Measurements from ENCODE around the gene NDUFAF2.
"Not testable (repeated sequence)": the region's sequence is repeated elsewhere in the genome, so short reads cannot be mapped to it uniquely, and the experiment has no call there.

NDUFAF2 gene

DNA sequence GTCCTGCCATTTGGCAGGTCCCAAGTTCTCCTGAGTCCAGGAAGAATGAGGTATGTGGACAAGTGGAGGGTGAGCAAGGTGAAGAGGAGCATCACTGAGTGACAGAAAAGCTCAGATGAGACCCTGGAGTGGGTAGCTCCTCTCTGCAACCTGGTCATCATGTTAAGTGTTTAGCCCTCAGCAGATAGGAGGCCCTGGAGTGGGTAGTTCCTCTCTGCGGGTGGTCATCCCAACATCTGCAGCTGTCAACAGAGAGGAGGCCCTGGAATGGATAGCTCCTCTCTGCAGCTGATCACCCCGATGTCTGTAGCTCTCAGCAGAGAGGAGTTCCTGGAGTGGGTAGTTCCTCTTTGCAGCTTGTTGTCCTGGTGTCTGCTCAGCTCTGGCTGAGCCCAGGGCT lies 48.4 kb downstream of the NDUFAF2 start:
- DNase-seq (ENCODE audit: low read depth in 2 of 2) = no peak

DNA sequence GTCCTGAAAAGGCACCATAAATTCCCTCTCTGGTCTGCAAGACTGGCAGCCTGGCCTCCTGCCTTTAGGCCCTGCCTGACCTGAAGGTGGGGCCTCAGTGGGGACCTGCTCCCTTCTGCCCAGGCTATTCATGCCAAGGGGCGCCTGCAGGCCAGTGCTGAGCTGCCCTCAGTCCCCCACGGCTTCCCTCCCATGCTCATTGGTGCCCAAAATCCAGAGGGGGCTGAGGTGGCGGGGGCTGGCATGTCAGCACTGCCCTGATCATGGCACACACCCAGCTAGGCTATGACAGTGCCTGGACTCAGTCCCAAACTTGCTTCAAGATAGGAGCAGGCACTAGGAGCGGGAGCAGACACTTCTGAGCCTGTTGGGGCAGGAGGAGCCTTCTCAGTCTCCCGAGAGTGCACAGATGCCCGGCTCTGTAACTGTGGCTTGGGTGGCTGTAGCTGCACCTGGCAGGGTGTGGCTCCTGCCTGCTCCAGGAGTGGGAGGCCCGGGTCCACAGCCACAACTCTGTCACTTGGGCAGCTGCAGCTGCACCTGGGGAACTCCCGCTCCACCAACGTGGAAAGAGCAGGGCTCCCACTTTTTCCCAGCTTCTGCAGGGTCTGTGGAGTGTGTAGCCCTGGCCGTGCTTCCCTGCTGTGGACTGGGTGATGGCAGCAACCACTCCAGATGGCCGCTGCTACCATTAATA lies 49.0 kb downstream of the NDUFAF2 start:
- DNase-seq (ENCODE audit: low read depth in 2 of 2) = no peak

DNA sequence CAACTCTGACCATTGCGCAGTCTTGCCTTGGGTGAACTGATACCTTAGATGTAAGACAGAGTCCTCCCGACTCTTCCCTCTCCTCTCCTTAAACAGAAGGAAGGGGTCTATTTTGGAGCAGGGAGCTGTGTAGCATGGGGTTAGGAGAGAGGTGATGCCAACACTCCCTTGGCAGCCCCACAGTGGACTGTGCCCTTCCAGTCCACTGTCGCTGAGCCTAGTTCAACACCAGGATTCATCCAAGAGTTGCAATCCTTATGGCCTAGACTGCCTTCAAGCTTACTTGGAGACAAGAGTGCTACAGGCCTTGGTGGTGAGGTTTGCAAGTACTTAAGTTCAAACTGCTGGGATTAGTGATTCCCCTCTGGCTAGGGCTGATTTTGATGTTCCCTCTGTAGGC lies 51.4 kb downstream of the NDUFAF2 start:
- no peak for DNase-seq (ENCODE audit: low read depth in 2 of 2)

DNA sequence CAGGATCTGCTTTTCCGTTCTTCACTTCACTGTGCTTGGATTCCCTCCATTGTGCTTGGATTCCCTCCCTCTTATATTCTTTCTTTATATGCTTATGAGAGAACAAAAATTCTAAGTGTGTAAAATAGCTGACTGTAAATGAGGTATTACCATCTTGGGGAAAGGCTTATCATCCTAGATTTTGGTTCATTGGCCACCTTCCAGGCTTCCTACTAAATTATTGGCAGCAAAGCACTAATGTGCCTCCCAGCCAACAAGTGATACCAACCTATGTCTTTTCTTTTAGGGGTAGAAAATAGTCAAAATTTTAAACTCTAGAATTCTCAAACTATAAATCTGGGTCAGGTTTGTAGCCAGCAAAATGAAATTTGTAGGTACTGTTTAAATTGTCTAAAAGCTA lies 52.7 kb downstream of the NDUFAF2 start:
- DNase-seq (ENCODE audit: low read depth in 2 of 2) = no peak

DNA sequence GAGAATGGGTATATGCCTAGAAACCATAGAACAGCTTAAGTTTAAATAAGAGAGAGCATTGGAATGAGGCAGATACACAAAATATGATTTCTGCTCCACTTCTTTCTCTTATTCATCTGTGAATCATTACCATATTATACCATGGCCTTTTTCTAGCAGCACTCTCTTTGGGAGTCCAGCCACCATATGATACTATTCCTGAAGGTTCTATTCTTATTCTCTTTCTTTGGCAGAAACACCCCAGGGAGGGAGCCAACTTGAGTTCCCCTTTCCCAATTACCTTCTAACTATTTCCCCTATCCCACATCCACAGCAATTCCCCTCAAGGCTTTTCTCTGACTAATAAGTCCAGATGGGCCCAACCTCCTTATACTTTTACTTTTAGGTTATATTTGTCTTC lies 55.9 kb downstream of the NDUFAF2 start:
- no peak for DNase-seq (ENCODE audit: low read depth in 2 of 2)

DNA sequence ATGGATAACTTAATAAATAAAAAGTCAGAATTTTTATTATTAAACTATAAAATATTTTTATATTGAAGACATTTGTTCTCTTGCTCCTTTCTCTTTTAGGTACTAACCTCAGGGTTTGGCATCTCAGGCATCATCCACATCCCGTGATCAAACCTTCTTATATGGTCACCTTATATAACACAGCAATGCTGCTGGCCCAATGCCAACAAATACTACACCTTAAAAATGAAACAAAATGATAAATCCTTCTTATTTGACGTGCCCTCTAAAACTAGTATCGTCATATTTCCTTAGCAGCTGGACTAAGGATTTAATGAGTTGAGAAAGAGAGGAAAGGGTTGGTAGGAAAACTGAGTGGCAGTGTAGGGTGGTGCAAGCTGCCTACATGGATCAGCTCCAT lies 56.6 kb downstream of the NDUFAF2 start:
- no peak for DNase-seq (ENCODE audit: low read depth in 2 of 2)

DNA sequence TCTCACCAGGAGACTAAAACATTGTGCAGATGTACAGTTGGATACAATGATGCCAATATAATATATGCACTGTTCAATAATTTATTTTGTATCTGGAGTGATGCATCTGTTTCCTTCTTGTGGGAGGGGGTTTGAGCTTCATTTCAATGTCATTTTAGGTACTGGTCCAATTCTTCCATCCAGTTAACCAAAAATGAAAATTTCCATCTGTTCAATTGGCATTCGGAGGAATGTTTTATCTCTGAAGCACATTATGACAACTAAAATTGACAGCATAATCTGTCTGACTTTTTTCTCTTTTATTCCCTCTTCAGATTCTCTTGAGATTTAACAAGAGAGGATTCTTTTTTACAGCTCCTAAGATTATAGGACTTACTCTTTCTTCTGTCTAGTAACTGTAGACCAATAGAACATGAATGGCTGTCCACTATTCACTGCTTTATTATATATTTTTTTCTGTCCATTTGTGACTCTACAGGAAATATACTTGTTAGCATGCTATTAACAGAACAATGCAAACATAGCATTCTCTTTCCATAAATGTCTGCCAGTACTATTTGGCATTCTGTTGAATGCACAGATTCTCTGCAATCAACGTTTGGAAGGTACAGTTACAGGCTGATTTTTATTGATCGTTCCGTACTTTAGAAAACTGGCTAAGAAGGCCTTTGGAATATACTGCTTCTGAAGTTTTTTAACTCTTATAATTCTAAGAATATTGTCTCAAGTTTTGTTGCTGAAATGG lies 57.8 kb downstream of the NDUFAF2 start:
- DNase-seq (ENCODE audit: low read depth in 2 of 2) = no peak

DNA sequence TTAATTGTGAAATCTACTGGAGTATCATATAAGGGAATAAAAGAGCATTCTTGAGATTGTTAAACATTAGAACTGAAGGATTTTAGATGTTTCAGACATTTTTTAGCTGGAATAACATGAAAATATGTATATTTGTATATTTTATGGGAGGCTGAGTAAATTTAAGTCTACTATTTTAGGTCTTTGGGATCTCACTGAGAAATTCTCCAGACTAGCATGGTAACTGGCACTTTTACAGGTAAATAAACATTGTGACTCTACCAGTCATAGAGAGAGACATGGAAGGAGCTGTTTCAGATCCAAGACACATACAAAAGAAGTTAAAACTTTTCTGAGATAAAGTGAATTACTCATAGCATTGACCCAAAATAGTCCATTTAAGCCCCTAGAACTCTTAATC lies 59.4 kb downstream of the NDUFAF2 start:
- DNase-seq (ENCODE audit: low read depth in 2 of 2) = no peak

DNA sequence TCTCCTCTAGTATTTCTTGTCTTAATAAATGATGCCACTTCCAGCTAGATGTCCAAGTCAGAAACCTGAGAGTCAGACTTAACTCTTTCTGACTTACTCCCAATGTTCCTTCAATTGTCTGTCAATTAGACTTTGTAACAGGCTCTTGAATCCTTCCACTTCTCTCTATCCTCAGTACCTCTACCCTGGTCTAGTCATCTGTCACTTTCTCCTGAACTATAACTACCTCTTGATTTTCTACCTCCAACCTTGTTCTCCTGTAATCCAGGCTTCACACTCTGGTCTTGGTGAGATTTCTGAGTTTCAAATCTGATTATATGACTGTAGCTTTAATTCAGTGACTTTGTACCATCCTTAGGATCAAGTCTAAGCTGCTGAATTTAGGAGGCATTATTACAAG lies 64.9 kb downstream of the NDUFAF2 start:
- DNase-seq (ENCODE audit: low read depth in 2 of 2) = no peak

DNA sequence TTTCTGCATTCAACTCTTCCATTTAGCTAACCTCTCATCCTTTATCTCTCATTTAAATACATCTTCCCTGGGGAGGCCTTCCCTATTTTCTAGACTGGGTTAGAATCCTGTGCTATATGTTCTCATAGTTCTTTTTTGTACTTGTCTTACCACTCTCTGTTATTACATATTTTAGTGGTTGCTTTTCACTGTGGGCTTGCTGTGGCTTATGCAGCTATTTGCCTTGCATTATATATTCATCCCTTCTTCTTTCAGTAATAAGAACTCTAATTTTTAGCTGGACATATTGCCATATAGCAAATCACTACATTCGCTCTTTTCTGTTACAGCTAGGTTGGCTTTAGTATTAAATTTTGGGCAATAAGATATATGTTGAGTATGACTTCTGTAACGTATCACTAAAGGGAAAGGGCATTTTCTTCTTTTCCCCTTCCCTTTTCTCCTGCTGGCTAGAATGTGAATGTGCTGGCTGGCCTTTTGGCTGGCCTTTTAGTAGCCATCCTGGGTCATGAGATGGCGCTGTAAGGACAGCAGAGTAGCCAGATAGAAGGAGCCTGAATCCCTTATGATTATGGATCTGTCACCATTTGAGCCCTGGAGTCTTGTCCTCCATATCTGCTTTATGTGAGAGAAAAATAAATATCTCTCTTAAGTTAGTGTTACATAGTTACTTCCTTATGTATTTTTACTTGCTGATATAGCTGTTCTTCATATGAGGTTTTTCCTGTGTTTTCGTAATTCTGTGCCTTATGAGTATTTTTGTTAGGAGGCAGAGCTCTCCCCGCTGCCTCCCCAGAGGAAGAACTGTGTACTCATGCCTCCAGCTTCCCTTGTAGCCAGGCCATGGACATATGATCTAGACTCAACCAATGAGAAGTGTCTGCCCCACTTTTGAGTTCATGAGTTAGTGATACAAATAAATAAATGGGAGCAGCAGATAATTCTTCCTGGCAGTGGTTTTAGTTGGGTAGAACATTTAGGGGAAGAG lies 65.8 kb downstream of the NDUFAF2 start:
- no peak for DNase-seq (ENCODE audit: low read depth in 2 of 2)

DNA sequence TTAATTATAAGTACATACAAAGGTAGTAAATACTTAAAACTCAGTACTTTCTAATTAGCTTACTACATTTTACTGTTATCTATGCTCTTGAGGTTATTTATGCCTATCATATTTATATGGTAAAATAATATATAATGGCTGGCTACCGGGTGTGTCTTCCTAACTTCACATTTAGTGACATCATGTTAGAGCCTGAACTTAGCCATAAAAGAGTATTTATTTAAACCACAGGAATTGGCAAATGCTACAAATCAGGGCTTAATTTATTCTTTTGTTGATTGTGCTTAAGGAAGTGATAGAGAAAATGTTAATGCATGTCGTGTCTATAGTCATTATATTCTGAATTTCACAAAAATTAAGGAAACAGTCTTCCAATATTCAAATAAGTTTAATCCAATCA lies 73.1 kb downstream of the NDUFAF2 start:
- DNase-seq (ENCODE audit: low read depth in 2 of 2) = no peak

DNA sequence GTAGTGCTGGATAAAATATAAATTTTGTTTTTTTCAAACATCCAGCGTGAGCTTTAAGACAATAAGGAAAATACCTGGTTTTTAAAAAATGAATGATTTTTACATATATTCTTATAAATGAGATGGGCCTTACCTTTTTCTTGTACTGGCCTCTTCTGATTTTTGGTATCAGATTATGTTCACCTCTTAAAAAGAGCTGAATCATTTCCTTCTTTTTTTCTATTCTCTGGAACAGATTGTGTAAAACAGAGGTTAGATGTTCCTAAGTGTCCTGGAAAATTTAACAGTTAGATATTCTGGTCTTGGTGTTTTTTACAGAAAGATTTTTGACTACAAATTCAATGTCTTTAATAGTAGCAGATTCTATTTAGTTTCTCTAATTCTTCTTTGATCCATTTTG lies 74.6 kb downstream of the NDUFAF2 start:
- DNase-seq (ENCODE audit: low read depth in 2 of 2) = no peak

DNA sequence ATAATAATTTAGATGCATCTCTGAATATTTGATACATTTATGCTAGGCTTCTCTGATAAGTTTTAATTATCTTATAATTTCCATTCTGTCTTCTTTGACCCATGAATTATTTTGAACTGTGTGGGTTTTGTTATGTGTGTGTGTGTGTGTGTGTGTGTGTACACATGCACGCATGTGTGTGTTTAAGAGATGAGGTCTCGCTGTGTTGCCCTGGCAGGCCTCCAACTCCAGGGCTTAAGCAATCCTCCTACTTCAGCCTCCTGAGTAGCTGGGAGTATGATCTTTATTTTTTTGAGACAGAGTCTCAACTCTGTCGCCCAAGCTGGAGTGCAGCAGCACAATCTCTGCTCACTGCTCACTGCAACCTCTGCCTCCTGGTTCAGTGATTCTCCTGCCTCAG lies 75.4 kb downstream of the NDUFAF2 start:
- DNase-seq (ENCODE audit: low read depth in 2 of 2) = no peak

DNA sequence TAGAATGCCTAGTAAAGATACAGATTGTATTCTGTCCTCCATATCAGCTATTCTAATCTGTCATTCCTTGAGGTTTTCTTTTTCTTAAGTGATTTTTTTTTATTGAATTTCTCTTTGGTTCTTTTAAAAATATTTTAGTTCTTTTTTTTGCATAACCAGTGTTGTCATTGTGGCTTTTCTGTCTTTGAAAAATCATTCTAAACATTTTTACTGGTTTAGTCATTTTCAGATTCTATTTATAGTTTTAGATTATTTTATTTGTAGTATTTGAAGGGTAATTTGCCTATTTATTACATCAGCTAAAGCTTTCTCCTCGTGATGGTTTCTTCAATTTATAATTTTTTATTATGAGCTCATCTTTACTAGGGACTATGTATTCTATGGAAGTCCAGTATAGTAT lies 78.1 kb downstream of the NDUFAF2 start:
- no peak for DNase-seq (ENCODE audit: low read depth in 2 of 2)

DNA sequence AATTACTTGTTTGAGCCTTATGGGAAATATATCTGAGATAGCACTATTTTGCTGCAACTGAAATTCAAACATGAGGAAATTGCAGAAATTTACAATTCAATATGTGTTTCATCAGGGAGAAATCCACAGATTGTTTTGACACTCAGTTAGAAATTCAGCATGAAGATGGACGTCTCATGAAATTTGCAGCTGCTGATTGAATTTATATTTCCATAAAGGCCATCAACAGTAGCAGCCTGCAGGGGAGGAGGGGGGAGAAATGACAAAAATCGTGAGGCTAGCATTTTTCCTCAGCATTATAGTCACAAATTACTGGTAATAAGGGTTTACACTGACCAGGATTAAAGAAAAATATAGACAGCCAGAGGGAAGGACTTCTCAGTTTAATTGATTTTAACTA lies 81.0 kb downstream of the NDUFAF2 start:
- DNase-seq (ENCODE audit: low read depth in 2 of 2) = no peak

DNA sequence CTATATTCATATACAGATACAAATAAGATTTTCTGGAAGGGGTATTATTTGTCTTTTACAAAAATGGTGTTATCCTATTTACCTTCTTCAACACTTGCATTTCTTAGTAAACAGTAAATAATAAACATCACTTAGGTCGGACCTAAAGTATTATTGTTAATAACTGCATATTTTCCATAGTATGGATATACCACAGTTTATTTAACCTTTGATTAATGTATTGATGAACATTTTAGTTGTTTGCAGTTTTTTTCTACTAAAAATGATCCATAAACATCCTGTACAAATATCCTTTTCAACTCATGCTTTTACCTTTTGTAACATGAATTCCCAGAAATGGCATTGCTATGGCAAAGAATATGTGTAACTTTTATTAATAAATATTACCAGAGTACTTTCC lies 83.4 kb downstream of the NDUFAF2 start:
- DNase-seq (ENCODE audit: low read depth in 2 of 2) = no peak

DNA sequence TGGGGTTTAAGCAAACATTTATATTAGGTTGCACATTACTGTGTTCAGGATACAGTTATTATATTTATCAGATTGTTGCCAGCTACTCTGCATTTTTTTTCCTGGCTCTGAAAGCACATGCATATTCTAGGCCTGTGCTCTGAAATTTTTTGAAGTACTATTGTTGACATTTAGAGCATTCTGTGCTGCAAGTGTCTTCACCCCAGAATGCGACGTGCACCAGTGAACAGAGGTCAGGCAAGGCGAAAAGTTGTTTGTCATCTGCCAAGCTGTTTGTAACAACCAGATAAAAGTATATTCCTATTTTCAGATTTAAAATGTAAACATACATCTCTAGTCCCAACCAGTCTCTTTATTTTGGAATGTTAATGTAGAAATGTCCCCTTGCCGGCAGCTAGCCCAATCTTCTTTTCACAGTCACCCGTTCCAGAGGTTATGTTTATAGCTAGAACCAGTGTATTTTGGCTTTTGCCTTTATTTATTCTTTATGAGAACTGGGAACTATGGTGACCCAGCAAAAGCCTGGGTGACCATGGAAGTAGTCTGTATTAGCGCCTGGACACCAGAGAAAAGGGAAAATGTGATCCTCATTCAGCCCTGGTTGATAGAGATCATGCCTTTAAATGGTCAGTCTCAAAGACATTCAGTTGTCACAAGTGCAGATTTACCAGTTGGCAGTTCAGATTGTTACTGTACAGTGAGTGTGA lies 84.6 kb downstream of the NDUFAF2 start:
- no peak for DNase-seq (ENCODE audit: low read depth in 2 of 2)

DNA sequence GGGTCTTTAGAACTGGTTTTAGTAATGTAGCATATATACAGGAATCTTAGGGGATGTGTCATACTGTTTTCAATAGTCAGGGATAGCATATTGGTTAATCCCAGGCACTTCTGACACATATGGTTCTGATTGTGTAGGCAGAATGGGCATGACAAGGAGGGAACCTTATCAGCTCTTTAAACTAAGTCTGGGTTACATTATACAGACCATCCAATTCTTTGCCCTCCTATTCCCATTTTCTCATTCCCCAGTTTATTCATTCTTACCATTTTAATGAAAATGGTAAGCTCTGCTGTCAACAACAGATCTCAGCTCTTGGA lies 85.1 kb downstream of the NDUFAF2 start:
- no peak for DNase-seq (ENCODE audit: low read depth in 2 of 2)

DNA sequence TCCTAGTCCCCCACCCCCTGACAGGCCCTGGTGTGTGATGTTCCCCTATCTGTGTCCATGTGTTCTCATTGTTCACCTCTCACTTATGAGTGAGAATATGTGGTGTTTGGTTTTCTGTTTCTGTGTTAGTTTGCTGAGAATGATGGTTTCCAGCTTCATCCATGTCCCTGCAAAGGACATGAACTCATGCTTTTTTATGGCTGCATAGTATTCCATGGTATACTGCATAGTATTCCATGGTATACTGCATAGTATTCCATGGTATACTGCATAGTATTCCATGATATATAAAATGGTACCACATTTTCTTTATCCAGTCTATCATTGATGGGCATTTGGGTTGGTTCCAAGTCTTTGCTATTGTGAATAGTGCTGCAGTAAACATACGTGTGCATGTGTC lies 86.3 kb downstream of the NDUFAF2 start:
- not testable (repeated sequence) for DNase-seq (ENCODE audit: low read depth in 2 of 2)

DNA sequence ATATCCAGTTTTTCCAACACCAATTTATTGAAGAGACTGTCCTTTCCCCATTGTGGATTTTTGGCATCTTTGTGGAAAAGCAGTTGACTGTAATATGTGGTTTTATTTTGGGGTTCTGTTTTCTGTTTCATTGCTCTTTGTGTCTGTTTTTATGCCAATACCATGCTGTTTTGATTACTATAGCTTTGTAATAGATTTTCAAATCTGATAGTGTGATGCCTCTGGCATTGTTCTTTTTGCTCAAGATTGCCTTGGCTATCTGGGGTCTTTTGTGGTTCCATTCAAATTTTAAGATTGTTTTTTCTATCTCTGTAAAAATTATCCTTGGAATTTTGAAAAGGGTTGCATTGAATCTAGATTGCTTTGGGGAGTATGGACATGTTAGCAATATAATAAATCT lies 99.5 kb downstream of the NDUFAF2 start:
- DNase-seq (ENCODE audit: low read depth in 2 of 2) = no peak

DNA sequence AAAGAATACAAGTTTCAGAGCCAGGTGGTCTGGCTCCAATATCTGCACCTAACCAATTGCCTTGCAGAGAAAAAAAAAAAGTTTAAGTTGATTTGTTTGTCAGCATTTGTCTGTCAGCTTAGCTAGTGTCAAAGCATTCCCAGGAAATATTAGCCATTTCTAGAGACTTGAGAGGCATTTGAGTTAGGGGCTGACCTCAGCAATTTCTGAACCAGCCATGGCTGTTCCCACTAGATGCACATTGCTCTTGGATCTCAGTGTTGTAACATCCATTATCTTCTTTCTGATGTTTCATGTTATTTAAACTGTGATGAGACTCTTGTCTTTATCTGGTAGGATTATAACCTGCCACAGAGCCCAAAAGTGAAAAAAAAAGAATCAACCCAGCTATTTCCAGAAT lies 102.3 kb downstream of the NDUFAF2 start:
- no peak for DNase-seq (ENCODE audit: low read depth in 2 of 2)

DNA sequence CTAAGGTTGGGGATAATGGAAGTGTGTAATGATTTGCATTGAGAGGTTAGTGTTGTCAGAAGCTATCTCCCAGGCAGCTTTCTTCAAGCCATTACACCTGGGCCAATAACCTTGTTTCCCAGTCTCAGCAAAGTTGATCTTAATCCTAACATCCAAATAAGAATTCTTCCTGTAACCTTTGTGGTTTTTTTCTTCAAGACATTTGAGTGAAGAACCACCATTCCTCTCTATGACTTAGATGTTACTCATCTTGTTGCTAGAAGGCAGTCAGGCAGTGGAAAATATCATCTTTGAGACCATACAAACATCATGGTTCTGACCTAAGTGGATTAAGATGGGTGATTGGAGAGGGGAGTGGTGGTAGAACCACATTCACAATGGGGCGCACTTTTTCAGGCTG lies 103.5 kb downstream of the NDUFAF2 start:
- DNase-seq (ENCODE audit: low read depth in 2 of 2) = no peak

Measured in stimulated activated CD8-positive, alpha-beta memory T cell treated with anti-CD3 and anti-CD28 coated beads, Interleukin-2, amount 100 ng/mL, for 1 hour (primary cell).